ENCODE measurements around the gene PEPD.

The PEPD gene

DNA sequence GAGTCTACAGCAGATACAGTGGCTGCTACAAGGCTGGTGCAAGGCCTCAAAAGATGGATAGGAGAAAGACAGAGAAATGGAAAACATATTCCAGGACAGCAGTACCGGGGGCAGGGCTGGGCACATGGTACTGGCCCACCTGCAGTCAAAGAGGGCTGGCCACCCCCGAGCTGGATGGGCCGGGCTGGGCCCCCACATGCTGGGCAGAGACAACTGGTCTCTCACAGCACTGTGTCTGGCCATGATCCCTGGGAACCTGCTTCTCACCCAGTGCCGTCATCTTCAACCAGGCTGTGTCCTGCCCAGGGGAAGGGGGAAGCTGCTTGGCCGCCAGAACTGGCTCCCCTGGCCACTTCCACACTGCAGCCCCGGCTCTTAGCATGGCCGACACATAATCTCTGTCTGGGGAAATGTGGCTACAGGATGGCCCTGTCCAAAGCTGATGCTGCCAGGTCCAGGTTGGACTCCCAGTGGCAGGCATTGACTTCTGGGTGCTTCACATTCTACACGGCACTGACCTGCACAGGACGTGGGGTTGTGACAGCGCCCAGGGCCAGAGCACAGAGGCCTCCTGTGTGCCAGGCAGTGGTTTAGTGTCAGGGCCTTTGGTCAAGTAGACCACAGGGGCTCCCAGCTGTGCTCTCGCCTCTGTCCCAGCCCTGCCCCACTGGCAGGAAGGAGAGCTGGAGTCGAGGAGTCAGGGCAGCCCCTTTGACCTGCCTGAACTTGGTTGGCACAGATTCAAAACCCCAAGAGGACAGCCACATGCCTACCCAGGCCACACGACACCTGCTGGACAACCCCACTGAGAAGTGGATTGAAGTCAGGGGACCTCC is 21.7 kb downstream of the PEPD start:
- ChIA-PET CTCF (no interaction called here), POLR2A (interaction anchor here (0.6 kb wide), 1 partner anchor 24 kb away, joined by 3 read pairs; no protein-coding TSS in a partner anchor)
- DNase-seq (ENCODE audit: extremely low spot score) = no peak
- TF ChIP-seq ARNT (IDR thresholded peaks at IDR 0.05) = no peak
- TF ChIP-seq NFRKB (IDR thresholded peaks at IDR 0.05) = no peak
- TF ChIP-seq ELF4 (IDR thresholded peaks at IDR 0.05) = no peak

DNA sequence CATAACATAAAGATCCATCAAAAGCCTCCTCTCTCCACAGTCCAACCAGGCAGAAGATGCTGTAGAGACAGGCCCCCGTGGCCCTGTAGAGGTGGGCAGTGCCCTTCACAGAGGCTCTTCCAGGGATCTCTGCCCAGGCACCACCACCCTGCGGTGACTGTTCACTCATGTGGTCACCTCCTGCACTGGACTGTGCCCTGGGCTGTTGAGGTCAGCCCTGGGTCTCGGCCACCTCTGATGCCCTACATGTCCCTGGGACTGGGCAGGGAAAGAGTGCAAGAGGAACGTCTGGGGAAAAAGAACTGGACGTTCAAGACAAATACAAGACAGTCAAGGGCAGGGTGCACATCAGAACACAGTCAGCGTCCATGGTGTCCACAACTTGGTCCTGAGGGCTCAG is 22.3 kb downstream of the PEPD start:
- POLR2A ChIA-PET = interaction anchor here (0.6 kb wide), 1 partner anchor 25 kb away, joined by 3 read pairs; no protein-coding TSS in a partner anchor
- CTCF ChIA-PET = no interaction called here
- DNase-seq (ENCODE audit: extremely low spot score) = no peak
- TF ChIP-seq SUZ12 (IDR thresholded peaks at IDR 0.05) = no peak
- TF ChIP-seq FOXA1 (IDR thresholded peaks at IDR 0.05) = no peak
- no peak for TF ChIP-seq HDGF (IDR thresholded peaks at IDR 0.05; ENCODE audit: borderline replicate concordance)
- no peak for TF ChIP-seq LEF1 (IDR thresholded peaks at IDR 0.05; ENCODE audit: borderline replicate concordance)
- TF ChIP-seq, protein P1, sequence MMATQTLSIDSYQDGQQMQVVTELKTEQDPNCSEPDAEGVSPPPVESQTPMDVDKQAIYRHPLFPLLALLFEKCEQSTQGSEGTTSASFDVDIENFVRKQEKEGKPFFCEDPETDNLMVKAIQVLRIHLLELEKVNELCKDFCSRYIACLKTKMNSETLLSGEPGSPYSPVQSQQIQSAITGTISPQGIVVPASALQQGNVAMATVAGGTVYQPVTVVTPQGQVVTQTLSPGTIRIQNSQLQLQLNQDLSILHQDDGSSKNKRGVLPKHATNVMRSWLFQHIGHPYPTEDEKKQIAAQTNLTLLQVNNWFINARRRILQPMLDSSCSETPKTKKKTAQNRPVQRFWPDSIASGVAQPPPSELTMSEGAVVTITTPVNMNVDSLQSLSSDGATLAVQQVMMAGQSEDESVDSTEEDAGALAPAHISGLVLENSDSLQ (IDR thresholded peaks at IDR 0.05) = no peak
- no peak for TF ChIP-seq ZNF384 (IDR thresholded peaks at IDR 0.05)

DNA sequence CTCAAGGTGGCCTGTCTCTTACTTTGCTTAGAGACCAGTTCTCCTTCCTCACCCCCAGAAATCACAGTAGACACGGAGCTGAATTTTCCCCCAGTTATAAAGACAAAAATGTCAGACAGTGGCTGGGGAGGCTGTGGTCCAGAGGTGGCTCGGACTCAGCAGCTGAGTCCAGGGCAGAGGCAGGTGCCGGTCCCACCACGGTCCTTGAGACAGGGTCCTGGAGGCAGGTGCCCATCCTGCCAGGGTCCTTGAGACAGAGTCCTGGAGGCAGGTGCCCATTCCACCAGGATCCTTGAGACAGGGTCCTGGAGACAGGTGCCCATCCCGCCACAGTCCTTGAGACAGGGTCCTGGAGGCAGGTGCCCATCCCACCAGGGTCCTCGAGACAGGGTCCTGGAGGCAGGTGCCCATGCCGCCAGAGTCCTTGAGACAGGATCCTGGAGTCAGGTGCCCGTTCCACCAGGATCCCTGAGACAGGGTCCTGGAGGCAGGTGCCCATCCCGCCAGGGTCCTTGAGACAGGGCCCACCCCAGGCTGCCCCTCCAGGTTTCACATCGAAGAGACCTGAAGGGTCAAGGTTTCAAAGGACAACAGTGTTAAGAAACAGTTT is 23.1 kb downstream of the PEPD start:
- POLR2A ChIA-PET = no interaction called here
- TF ChIP-seq FOXM1 (IDR thresholded peaks at IDR 0.05; ENCODE audit: borderline replicate concordance) = no peak
- TF ChIP-seq FOXA1 (IDR thresholded peaks at IDR 0.05) = no peak
- TF ChIP-seq CTBP1 (IDR thresholded peaks at IDR 0.05; ENCODE audit: borderline replicate concordance) = no peak
- no peak for TF ChIP-seq L3MBTL2 (conservative IDR thresholded peaks at IDR 0.05)
- no peak for TF ChIP-seq ZNF384 (IDR thresholded peaks at IDR 0.05)
- no peak for TF ChIP-seq LEF1 (IDR thresholded peaks at IDR 0.05; ENCODE audit: borderline replicate concordance)
- TF ChIP-seq ARNT (IDR thresholded peaks at IDR 0.05) = no peak
- TF ChIP-seq BHLHE40 (IDR thresholded peaks at IDR 0.05; ENCODE audit: borderline replicate concordance) = no peak
- no peak for TF ChIP-seq TARDBP (IDR thresholded peaks at IDR 0.05)
- TF ChIP-seq ELF4 (IDR thresholded peaks at IDR 0.05) = no peak
- TF ChIP-seq, protein P1 (IDR thresholded peaks at IDR 0.05) = no peak
- TF ChIP-seq SUZ12 (IDR thresholded peaks at IDR 0.05) = no peak
- no peak for TF ChIP-seq HDGF (IDR thresholded peaks at IDR 0.05; ENCODE audit: borderline replicate concordance)
- no peak for TF ChIP-seq SP1 (IDR thresholded peaks at IDR 0.05)
- no peak for TF ChIP-seq NFRKB (IDR thresholded peaks at IDR 0.05)
- TF ChIP-seq FOXK2 (IDR thresholded peaks at IDR 0.05) = no peak
- no peak for DNase-seq (ENCODE audit: extremely low spot score)
- CTCF ChIA-PET = no interaction called here

DNA sequence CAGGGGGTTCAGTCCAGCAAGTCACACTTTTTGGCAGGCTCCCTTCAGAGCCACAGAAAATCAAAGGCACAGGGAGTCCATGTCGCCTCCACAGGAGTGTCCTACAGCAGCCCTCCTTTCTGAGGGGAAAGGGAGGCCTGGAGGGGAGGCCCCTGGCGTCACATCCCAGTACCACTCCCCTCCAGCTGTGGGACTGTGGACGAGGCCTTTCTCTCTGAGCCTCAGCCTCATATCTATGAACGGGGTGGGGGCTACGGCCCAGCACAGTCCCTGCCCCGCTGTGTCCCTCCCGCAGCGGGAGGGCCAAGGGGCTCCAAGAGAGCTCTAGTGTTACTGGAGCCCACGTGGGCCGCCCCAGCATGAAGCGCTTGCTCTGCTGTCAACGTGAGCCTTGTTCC is 23.8 kb downstream of the PEPD start:
- no peak for DNase-seq (ENCODE audit: extremely low spot score)
- POLR2A ChIA-PET = no interaction called here
- CTCF ChIA-PET = no interaction called here
- TF ChIP-seq TARDBP (IDR thresholded peaks at IDR 0.05) = no peak
- no peak for TF ChIP-seq FOXM1 (IDR thresholded peaks at IDR 0.05; ENCODE audit: borderline replicate concordance)

DNA sequence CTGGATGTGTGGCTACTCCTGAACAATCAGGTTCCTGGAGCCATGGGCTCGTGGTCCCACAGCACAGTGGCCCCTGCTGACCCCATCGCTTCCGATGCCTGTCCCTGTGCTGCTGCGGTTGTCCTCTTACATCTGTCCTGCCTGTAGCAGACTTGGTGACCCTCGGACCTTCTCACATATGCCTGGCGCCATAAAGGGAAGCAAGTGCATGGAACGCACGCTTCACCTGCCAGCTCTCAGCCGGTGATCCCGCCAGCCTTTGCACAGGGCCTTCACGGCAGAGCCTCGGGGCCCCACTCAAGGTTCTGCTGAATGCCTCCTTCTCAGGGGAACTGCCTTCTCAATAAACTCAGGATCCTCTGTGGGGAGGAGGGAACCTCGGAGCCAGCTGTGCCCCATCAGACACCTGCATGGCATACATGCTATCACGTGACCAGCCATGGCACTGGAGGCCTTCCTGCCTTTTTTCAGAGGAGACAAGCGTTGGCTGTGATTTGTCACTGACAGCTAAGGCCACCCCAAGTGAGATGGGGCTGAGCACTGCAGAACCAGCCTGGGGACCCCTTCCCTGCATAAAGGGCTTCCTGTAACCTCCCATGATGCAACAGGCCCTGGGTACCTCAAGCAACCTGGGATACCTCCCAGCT is 24.3 kb downstream of the PEPD start:
- TF ChIP-seq CTBP1 (IDR thresholded peaks at IDR 0.05; ENCODE audit: borderline replicate concordance) (no peak), FOXA1 (IDR thresholded peaks at IDR 0.05) (no peak), TARDBP (IDR thresholded peaks at IDR 0.05) (no peak), NFRKB (IDR thresholded peaks at IDR 0.05) (no peak), SP1 (IDR thresholded peaks at IDR 0.05) (no peak), L3MBTL2 (conservative IDR thresholded peaks at IDR 0.05) (no peak), LEF1 (IDR thresholded peaks at IDR 0.05; ENCODE audit: borderline replicate concordance) (no peak), ELF4 (IDR thresholded peaks at IDR 0.05) (no peak), FOXK2 (IDR thresholded peaks at IDR 0.05) (no peak), FOXM1 (IDR thresholded peaks at IDR 0.05; ENCODE audit: borderline replicate concordance) (no peak), ARNT (IDR thresholded peaks at IDR 0.05) (no peak), ZNF384 (IDR thresholded peaks at IDR 0.05) (no peak), BHLHE40 (IDR thresholded peaks at IDR 0.05; ENCODE audit: borderline replicate concordance) (no peak), SUZ12 (IDR thresholded peaks at IDR 0.05) (no peak), HDGF (IDR thresholded peaks at IDR 0.05; ENCODE audit: borderline replicate concordance) (no peak)
- TF ChIP-seq, protein P1 (IDR thresholded peaks at IDR 0.05) = no peak
- CTCF ChIA-PET = no interaction called here
- DNase-seq (ENCODE audit: extremely low spot score) = no peak
- POLR2A ChIA-PET = no interaction called here

All from HEK293T (cell line).